Panc1 (cell line): Measurements from ENCODE around the gene CDRT15. TPM values are rescaled to one million over a fixed set of nuclear protein-coding genes. Genes with fewer than 3 reads are reported as not detected.

Experiments
- ATAC-seq: fragments of 200-7000 bp; cut with Tn5 transposase; 2 replicates; pipeline ENCODE4 v1.9.1; 2020; ENCODE audit warnings: mild to moderate bottlenecking, moderate library complexity
- BruUV-seq: library from RNA; stranded (reverse); fragments of 400-500 nt; replicated peaks from 2 replicates; lab custom pipeline; 2021; lab: Mats Ljungman, UMichigan
- CTCF ChIA-PET: fragments of 300-600 bp; sonication (Branson Sonifier 250); formaldehyde crosslinking; loops from one replicate; lab custom pipeline; 2022; ENCODE audit warnings: antibody characterized with exemption; lab: Charles Lee
- POLR2A ChIA-PET: fragments of 300-600 bp; sonication (Branson Sonifier 250); formaldehyde crosslinking; loops from one replicate; lab custom pipeline; 2022; ENCODE audit warnings: antibody characterized with exemption; lab: Charles Lee
- DNase-seq: peaks from one replicate; pipeline ENCODE4 v3.0.0-alpha.2; 2010; ENCODE audit warnings: low read depth, low spot score
- H3K27ac ChIP-seq: 2 replicates; pipeline ENCODE4 v1.5.1; 2011; ENCODE audit warnings: mild to moderate bottlenecking, low read length, inconsistent platforms
- H3K27me3 ChIP-seq: fragments of 200-500 bp; sonication (Bioruptor generic); 2 replicates; pipeline ENCODE4 v1.6.0; 2014; ENCODE audit warnings: low read length, inconsistent platforms; ENCODE audit not compliant: control insufficient read depth, insufficient read depth
- H3K36me3 ChIP-seq: fragments of 200-500 bp; sonication (Bioruptor generic); 2 replicates; pipeline ENCODE4 v1.5.1; 2014; ENCODE audit warnings: inconsistent platforms, mild to moderate bottlenecking, low read length, moderate library complexity; ENCODE audit not compliant: control insufficient read depth, insufficient read depth
- H3K4me1 ChIP-seq: 2 replicates; pipeline ENCODE4 v1.5.1; 2011; ENCODE audit warnings: inconsistent platforms, mild to moderate bottlenecking, low read length, moderate library complexity; ENCODE audit not compliant: control insufficient read depth, insufficient read depth
- H3K4me3 ChIP-seq, 2 experiments: 2 replicates each; pipeline ENCODE4 v1.5.1; 2011 to 2012; ENCODE audit warnings: low read depth in 2 of 2, low read length in 2 of 2, mild to moderate bottlenecking in 2 of 2, inconsistent platforms in 1 of 2, moderate library complexity in 1 of 2
- H3K9me3 ChIP-seq: fragments of 200-500 bp; sonication (Bioruptor generic); 2 replicates; pipeline ENCODE4 v1.5.1; 2014; ENCODE audit warnings: low read depth, mild to moderate bottlenecking, inconsistent platforms, low read length, moderate library complexity; ENCODE audit not compliant: control insufficient read depth, insufficient read depth
- POLR2AphosphoS5 ChIP-seq: IDR thresholded peaks from 2 replicates; pipeline ENCODE4 v1.6.1; 2012; ENCODE audit warnings: mild to moderate bottlenecking, low read depth, low read length, moderate library complexity
- SIN3A ChIP-seq: IDR thresholded peaks from 2 replicates; pipeline ENCODE4 v1.6.1; 2012; ENCODE audit warnings: low read depth, mild to moderate bottlenecking, low read length, moderate library complexity, borderline replicate concordance; ENCODE audit not compliant: insufficient read depth
- TCF7L2 ChIP-seq: IDR thresholded peaks from 2 replicates; pipeline ENCODE4 v1.6.1; 2011; ENCODE audit warnings: mild to moderate bottlenecking, low read depth, low read length, inconsistent platforms
- in situ Hi-C: cut with HindIII; loops from 2 replicates; pipeline ENCODE4 v1.10.0; 2016; ENCODE audit warnings: low sequenced_read_pairs, low pct_unique_long_range_greater_than_20kb
- intact Hi-C: fragments of 100-400 bp; cut with micrococcal nuclease; formaldehyde crosslinking; loops from one replicate; pipeline ENCODE4 v1.10.0; 2022; ENCODE audit not compliant: unreplicated experiment
- total RNA-seq: library from RNA; stranded (reverse); gene quantifications from one replicate; pipeline ENCODE4 v1.2.1, GENCODE V29; 2021; ENCODE audit not compliant: unreplicated experiment
- TF ChIP-seq, protein P1 (sequence below), 2 experiments: IDR thresholded peaks; 2 replicates each; pipeline ENCODE4 v1.6.1; 2011 to 2012; ENCODE audit warnings: low read depth in 2 of 2, control low read depth in 1 of 2, low read length in 1 of 2, mild to moderate bottlenecking in 1 of 2, moderate library complexity in 1 of 2; ENCODE audit not compliant: insufficient read depth in 1 of 2
- TF ChIP-seq, protein P2 (sequence below): fragments of 450-650 bp; IDR thresholded peaks from 2 replicates; pipeline ENCODE4 v1.5.1; 2017; ENCODE audit warnings: mild to moderate bottlenecking

Gene CDRT15
- total RNA-seq, 1 experiment from 2014 or later: not detected

DNA sequence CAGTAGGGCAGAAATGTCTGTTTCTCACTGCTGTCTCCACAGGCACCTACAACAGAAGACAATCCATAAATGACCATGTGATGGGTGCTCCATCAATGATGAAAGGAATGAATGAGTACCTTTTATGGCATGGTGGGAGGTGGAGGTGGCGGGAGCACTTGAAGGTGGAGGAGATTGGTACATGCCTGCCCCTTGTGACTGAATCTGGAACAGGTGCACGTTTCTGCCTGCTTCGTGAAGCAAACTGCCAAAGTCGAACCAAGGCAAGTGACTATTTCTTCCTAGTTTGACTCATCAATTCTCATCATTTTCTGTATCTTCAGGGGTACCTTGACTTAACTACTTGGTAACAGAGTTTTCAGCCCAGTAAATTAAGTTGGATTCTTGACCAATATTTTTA lies 25.4 kb downstream of the CDRT15 start:
- intact Hi-C loops (no loop called here), in situ Hi-C loops (no loop called here)
- ChIA-PET POLR2A (no interaction called here), CTCF (no interaction called here)
- H3K4me3 ChIP-seq: no peak overlapping the region
- H3K27ac ChIP-seq: no peak overlapping the region
- ATAC-seq (no peak), DNase-seq (no peak)
- H3K9me3 ChIP-seq: no peaks in the 10 kb centered on the region
- no peaks in the 10 kb centered on the region for H3K27me3 ChIP-seq
- TF ChIP-seq SIN3A: no peak
- TF ChIP-seq POLR2AphosphoS5: no peak
- TF ChIP-seq, protein P1, sequence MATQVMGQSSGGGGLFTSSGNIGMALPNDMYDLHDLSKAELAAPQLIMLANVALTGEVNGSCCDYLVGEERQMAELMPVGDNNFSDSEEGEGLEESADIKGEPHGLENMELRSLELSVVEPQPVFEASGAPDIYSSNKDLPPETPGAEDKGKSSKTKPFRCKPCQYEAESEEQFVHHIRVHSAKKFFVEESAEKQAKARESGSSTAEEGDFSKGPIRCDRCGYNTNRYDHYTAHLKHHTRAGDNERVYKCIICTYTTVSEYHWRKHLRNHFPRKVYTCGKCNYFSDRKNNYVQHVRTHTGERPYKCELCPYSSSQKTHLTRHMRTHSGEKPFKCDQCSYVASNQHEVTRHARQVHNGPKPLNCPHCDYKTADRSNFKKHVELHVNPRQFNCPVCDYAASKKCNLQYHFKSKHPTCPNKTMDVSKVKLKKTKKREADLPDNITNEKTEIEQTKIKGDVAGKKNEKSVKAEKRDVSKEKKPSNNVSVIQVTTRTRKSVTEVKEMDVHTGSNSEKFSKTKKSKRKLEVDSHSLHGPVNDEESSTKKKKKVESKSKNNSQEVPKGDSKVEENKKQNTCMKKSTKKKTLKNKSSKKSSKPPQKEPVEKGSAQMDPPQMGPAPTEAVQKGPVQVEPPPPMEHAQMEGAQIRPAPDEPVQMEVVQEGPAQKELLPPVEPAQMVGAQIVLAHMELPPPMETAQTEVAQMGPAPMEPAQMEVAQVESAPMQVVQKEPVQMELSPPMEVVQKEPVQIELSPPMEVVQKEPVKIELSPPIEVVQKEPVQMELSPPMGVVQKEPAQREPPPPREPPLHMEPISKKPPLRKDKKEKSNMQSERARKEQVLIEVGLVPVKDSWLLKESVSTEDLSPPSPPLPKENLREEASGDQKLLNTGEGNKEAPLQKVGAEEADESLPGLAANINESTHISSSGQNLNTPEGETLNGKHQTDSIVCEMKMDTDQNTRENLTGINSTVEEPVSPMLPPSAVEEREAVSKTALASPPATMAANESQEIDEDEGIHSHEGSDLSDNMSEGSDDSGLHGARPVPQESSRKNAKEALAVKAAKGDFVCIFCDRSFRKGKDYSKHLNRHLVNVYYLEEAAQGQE (IDR thresholded peaks at IDR 0.05; ENCODE audit: insufficient read depth in 1 of 2, low read depth in 2 of 2, low read length in 1 of 2): no peak
- no peak for TF ChIP-seq TCF7L2
- TF ChIP-seq, protein P2, sequence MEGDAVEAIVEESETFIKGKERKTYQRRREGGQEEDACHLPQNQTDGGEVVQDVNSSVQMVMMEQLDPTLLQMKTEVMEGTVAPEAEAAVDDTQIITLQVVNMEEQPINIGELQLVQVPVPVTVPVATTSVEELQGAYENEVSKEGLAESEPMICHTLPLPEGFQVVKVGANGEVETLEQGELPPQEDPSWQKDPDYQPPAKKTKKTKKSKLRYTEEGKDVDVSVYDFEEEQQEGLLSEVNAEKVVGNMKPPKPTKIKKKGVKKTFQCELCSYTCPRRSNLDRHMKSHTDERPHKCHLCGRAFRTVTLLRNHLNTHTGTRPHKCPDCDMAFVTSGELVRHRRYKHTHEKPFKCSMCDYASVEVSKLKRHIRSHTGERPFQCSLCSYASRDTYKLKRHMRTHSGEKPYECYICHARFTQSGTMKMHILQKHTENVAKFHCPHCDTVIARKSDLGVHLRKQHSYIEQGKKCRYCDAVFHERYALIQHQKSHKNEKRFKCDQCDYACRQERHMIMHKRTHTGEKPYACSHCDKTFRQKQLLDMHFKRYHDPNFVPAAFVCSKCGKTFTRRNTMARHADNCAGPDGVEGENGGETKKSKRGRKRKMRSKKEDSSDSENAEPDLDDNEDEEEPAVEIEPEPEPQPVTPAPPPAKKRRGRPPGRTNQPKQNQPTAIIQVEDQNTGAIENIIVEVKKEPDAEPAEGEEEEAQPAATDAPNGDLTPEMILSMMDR: no peak
- BruUV-seq: no TSS peak
- no peaks in the 10 kb centered on the region for H3K36me3 ChIP-seq
- no peaks in the 10 kb centered on the region for H3K4me1 ChIP-seq

DNA sequence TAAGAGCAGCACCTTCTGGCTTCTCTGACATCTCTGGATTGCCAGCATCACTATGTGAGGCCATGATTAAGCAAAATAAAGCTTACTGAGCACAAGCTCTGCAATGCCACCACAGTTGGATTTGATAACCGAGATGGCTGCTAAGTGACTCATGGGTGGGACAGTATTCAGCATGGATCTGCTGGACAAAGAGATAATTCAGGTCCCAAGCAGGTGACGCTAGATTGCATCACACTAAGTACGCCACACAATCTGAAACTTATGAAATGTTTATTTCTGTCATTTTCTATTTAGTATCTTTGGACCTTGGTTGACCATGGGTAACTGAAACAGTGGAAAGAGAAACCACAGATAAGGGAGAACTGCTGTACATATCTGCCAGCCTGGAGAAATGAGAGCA lies 27.4 kb downstream of the CDRT15 start:
- ATAC-seq (no peak), DNase-seq (no peak)
- H3K27me3 ChIP-seq: no peaks in the 10 kb centered on the region
- H3K4me1 ChIP-seq: no peaks in the 10 kb centered on the region
- CTCF ChIA-PET: no interaction called here
- TF ChIP-seq SIN3A: no peak
- TF ChIP-seq, protein P2: no peak
- no peak for TF ChIP-seq POLR2AphosphoS5
- no peak for TF ChIP-seq TCF7L2
- TF ChIP-seq, protein P1 (IDR thresholded peaks at IDR 0.05; ENCODE audit: insufficient read depth in 1 of 2, low read depth in 2 of 2, low read length in 1 of 2): no peak
- in situ Hi-C loops: no loop called here
- H3K9me3 ChIP-seq: no peaks in the 10 kb centered on the region
- intact Hi-C loops: no loop called here
- no peak overlapping the region for H3K27ac ChIP-seq
- no peak overlapping the region for H3K4me3 ChIP-seq
- BruUV-seq: no TSS peak
- POLR2A ChIA-PET: no interaction called here
- no peaks in the 10 kb centered on the region for H3K36me3 ChIP-seq
